ENCODE data around the gene BCL2L1. TPM values are rescaled to one million over a fixed set of nuclear protein-coding genes. Genes with fewer than 3 reads are reported as not detected.

The BCL2L1 gene
- total RNA-seq, 1 experiment from 2014 or later, result 277 TPM

DNA sequence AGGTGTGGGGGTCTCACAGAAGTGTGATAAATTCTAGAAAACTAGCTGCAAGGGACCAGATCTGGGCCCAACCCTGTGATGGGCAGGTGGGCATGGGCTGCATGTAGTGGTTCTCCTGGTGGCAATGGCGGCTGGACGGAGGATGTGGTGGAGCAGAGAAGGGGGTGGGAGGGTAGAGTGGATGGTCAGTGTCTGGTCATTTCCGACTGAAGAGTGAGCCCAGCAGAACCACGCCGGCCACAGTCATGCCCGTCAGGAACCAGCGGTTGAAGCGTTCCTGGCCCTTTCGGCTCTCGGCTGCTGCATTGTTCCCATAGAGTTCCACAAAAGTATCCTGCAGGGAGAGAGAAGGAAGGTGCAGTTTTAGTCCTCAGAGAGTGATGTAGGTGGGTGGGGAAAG, 56.9 kb downstream of the BCL2L1 start:
- CTCF ChIA-PET, result no interaction called here
- ATAC-seq, result no peak
- Histone ChIP-seq H3K4me3 (ENCODE audit: low read length) (no peak overlapping the region), H3K79me2 (ENCODE audit: low read length) (peaks cover 56% of the 10 kb centered on the region), H3K27ac (ENCODE audit: low read length) (no peak overlapping the region), H3K27me3 (ENCODE audit: low read length) (no peaks in the 10 kb centered on the region), H3K36me3 (ENCODE audit: low read depth, low read length) (peaks cover 50% of the 10 kb centered on the region), H4K20me1 (ENCODE audit: low read length) (peaks cover 12% of the 10 kb centered on the region; the same call in 1 of the 2 replicates), H3K9me2 (replicated peaks; ENCODE audit: low read length) (no peaks in the 10 kb centered on the region), H3K9ac (ENCODE audit: low read length) (no peak overlapping the region), H3K9me3 (ENCODE audit: low read length) (no peaks in the 10 kb centered on the region), H3F3A (ENCODE audit: low read length, unreplicated experiment) (no peaks in the 10 kb centered on the region), H3K4me1 (ENCODE audit: insufficient read depth, low read length) (peaks cover 38% of the 10 kb centered on the region), H3K4me2 (ENCODE audit: low read length) (no peak overlapping the region), H2AFZ (ENCODE audit: low read length) (no peak overlapping the region)
- no peak for TF ChIP-seq CTCF (conservative IDR thresholded peaks at IDR 0.05; ENCODE audit: low read depth, low read length)
- no peak for TF ChIP-seq EZH2phosphoT487 (IDR thresholded peaks at IDR 0.05; ENCODE audit: borderline replicate concordance, low read length)
- TF ChIP-seq EZH2 (IDR thresholded peaks at IDR 0.05; ENCODE audit: low read length, unreplicated experiment), result no peak
- POLR2A ChIA-PET (ENCODE audit: unreplicated experiment), result interaction anchor here (0.6 kb wide), 1 partner anchor 23 kb away, joined by 3 read pairs; no protein-coding TSS in a partner anchor
- BruUV-seq (replicated peaks), result no TSS peak
- intact Hi-C loops (cut with micrococcal nuclease), result no loop called here
- DNase-seq, result no peak

- DNase-seq, result no peak
- Histone ChIP-seq H3K4me3 (ENCODE audit: low read length) (no peak overlapping the region), H4K20me1 (ENCODE audit: low read length) (peaks cover 5% of the 10 kb centered on the region; the same call in 1 of the 2 replicates), H3K4me1 (ENCODE audit: insufficient read depth, low read length) (peaks cover 38% of the 10 kb centered on the region), H3K27ac (ENCODE audit: low read length) (0 out of 2 replicates have a peak overlapping the region, but pooled peaks have one; percentile 2), H3K79me2 (ENCODE audit: low read length) (peaks cover 46% of the 10 kb centered on the region), H3K27me3 (ENCODE audit: low read length) (no peaks in the 10 kb centered on the region), H3F3A (ENCODE audit: low read length, unreplicated experiment) (no peaks in the 10 kb centered on the region), H2AFZ (ENCODE audit: low read length) (no peak overlapping the region), H3K9ac (ENCODE audit: low read length) (no peak overlapping the region), H3K9me2 (replicated peaks; ENCODE audit: low read length) (no peaks in the 10 kb centered on the region), H3K4me2 (ENCODE audit: low read length) (0 out of 2 replicates have a peak overlapping the region, but pooled peaks have one; percentile 16), H3K9me3 (ENCODE audit: low read length) (no peaks in the 10 kb centered on the region), H3K36me3 (ENCODE audit: low read depth, low read length) (peaks cover 40% of the 10 kb centered on the region)
- CTCF ChIA-PET, result interaction anchor here (0.7 to 1.3 kb wide), 2 partner anchors 31 to 59 kb away, joined by 3 to 5 read pairs; no protein-coding TSS in a partner anchor
- peak; percentile 12; the same call in 1 of the 2 replicates for ATAC-seq
- TF ChIP-seq EZH2phosphoT487 (IDR thresholded peaks at IDR 0.05; ENCODE audit: borderline replicate concordance, low read length) (no peak), CTCF (conservative IDR thresholded peaks at IDR 0.05; ENCODE audit: low read depth, low read length) (no peak), EZH2 (IDR thresholded peaks at IDR 0.05; ENCODE audit: low read length, unreplicated experiment) (no peak)
- POLR2A ChIA-PET (ENCODE audit: unreplicated experiment), result interaction anchor here (0.5 to 0.6 kb wide), 2 partner anchors 23 to 48 kb away, joined by 3 to 4 read pairs; no protein-coding TSS in a partner anchor
- intact Hi-C loops (cut with micrococcal nuclease), result loop anchor here (5.0 kb wide), 1 partner anchor 37 kb away; no protein-coding TSS in a partner anchor
- no TSS peak for BruUV-seq (replicated peaks)
Measured at GRCh38 chr20:31664696-31665354, 57.8 kb downstream of the BCL2L1 start.

Data from PC-3 (cell line).